A673 (cell line): Measurements from ENCODE around the gene ENOX1. TPM values are rescaled to one million over a fixed set of nuclear protein-coding genes. Genes with fewer than 3 reads are reported as not detected.

ENCODE experiments used
- BruUV-seq: library from RNA; stranded (reverse); fragments of 400-500 nt; replicated peaks from 2 replicates; lab custom pipeline; 2021; lab: Mats Ljungman, UMichigan
- CTCF ChIA-PET: fragments of 300-600 bp; sonication (Branson Sonifier 250); formaldehyde crosslinking; loops from one replicate; lab custom pipeline; 2022; ENCODE audit warnings: antibody characterized with exemption; lab: Charles Lee
- POLR2A ChIA-PET: fragments of 300-600 bp; sonication (Branson Sonifier 250); formaldehyde crosslinking; loops from one replicate; lab custom pipeline; 2022; ENCODE audit warnings: antibody characterized with exemption; ENCODE audit not compliant: low non-redundant PET; lab: Charles Lee
- DNase-seq: peaks from one replicate; pipeline ENCODE4 v3.0.0-alpha.2; 2015; ENCODE audit warnings: low spot score
- H3K27ac ChIP-seq: fragments of 200-600 bp; sonication (generic); 2 replicates; pipeline ENCODE4 v1.5.1; 2016; ENCODE audit warnings: mixed run types, low read depth, mild to moderate bottlenecking, mixed read lengths, antibody characterized with exemption, low read length; ENCODE audit not compliant: poor library complexity, severe bottlenecking
- H3K27me3 ChIP-seq: fragments of 200-600 bp; sonication (generic); replicated peaks from 2 replicates; pipeline ENCODE4 v1.6.1; 2017; ENCODE audit warnings: mixed run types, low read depth, mild to moderate bottlenecking, mixed read lengths, antibody characterized with exemption, low read length; ENCODE audit not compliant: insufficient read depth, poor library complexity
- H3K36me3 ChIP-seq: fragments of 200-600 bp; sonication (generic); 2 replicates; pipeline ENCODE4 v1.6.1; 2016; ENCODE audit warnings: mixed run types, mild to moderate bottlenecking, mixed read lengths, antibody characterized with exemption, low read length; ENCODE audit not compliant: insufficient read depth, poor library complexity, severe bottlenecking
- H3K4me1 ChIP-seq: fragments of 200-600 bp; sonication (generic); 2 replicates; pipeline ENCODE4 v1.6.1; 2017; ENCODE audit warnings: mixed run types, mild to moderate bottlenecking, mixed read lengths, antibody characterized with exemption, low read length; ENCODE audit not compliant: insufficient read depth, poor library complexity, severe bottlenecking
- H3K4me3 ChIP-seq: fragments of 200-600 bp; sonication (generic); 2 replicates; pipeline ENCODE4 v1.5.1; 2016; ENCODE audit warnings: low read depth, mixed run types, mild to moderate bottlenecking, mixed read lengths, low read length; ENCODE audit not compliant: poor library complexity, severe bottlenecking
- H3K9me3 ChIP-seq: fragments of 200-600 bp; sonication (generic); 2 replicates; pipeline ENCODE4 v1.6.1; 2016; ENCODE audit warnings: mixed run types, low read depth, mild to moderate bottlenecking, mixed read lengths, antibody characterized with exemption, low read length; ENCODE audit not compliant: poor library complexity, severe bottlenecking
- CTCF ChIP-seq: fragments of 300-800, 200-600 bp; sonication (generic); conservative IDR thresholded peaks from 2 replicates; pipeline ENCODE4 v1.5.1; 2017; ENCODE audit warnings: low read depth, mild to moderate bottlenecking, antibody characterized with exemption, low read length, moderate library complexity, mixed read lengths
- EZH2 ChIP-seq: fragments of 200-600 bp; sonication (generic); IDR thresholded peaks from 2 replicates; pipeline ENCODE4 v1.6.1; 2017; ENCODE audit warnings: borderline replicate concordance, low read depth, mild to moderate bottlenecking, mixed read lengths, antibody characterized with exemption, low read length; ENCODE audit not compliant: poor library complexity, severe bottlenecking
- intact Hi-C: fragments of 100-400 bp; cut with micrococcal nuclease; formaldehyde crosslinking; loops from one replicate; pipeline ENCODE4 v1.10.0; 2022; ENCODE audit not compliant: unreplicated experiment
- total RNA-seq: library from RNA; stranded (reverse); gene quantifications from 2 replicates; pipeline ENCODE4 v1.2.3, GENCODE V29; 2021

ENOX1 gene
- total RNA-seq, 1 experiment from 2014 or later, result 4.4 TPM

- intact Hi-C loops, result no loop called here
- TF ChIP-seq EZH2, result no peak
- no peak for TF ChIP-seq CTCF
- DNase-seq, result no peak
- no peaks in the 10 kb centered on the region for H3K4me1 ChIP-seq
- no peak overlapping the region for H3K4me3 ChIP-seq
- no peaks in the 10 kb centered on the region for H3K27me3 ChIP-seq
- ChIA-PET CTCF (no interaction called here), POLR2A (no interaction called here)
- H3K36me3 ChIP-seq, result no peaks in the 10 kb centered on the region
- BruUV-seq, result no TSS peak
- H3K9me3 ChIP-seq, result no peaks in the 10 kb centered on the region
- H3K27ac ChIP-seq, result no peak overlapping the region
These were observed 89.4 kb downstream of the ENOX1 start for GRCh38 chr13:43697323-43697722.

GRCh38 chr13:43694146-43694664 lies 92.6 kb downstream of the ENOX1 start:
- CTCF ChIA-PET, result no interaction called here

GRCh38 chr13:43693639-43694038 lies 93.1 kb downstream of the ENOX1 start:
- no peaks in the 10 kb centered on the region for H3K9me3 ChIP-seq
- POLR2A ChIA-PET, result no interaction called here
- DNase-seq, result no peak
- no peak for TF ChIP-seq EZH2
- H3K36me3 ChIP-seq, result no peaks in the 10 kb centered on the region
- H3K4me1 ChIP-seq, result no peaks in the 10 kb centered on the region
- H3K27ac ChIP-seq, result no peak overlapping the region
- H3K4me3 ChIP-seq, result no peak overlapping the region
- no peaks in the 10 kb centered on the region for H3K27me3 ChIP-seq
- BruUV-seq, result no TSS peak
- CTCF ChIA-PET, result no interaction called here
- intact Hi-C loops, result no loop called here

More at GRCh38 chr13:43694146-43694664, 92.6 kb downstream of the ENOX1 start:
- Histone ChIP-seq H3K36me3 (no peaks in the 10 kb centered on the region), H3K4me1 (no peaks in the 10 kb centered on the region), H3K27me3 (no peaks in the 10 kb centered on the region), H3K4me3 (no peak overlapping the region), H3K27ac (no peak overlapping the region), H3K9me3 (no peaks in the 10 kb centered on the region)
- TF ChIP-seq CTCF (no peak), EZH2 (no peak)
- no peak for DNase-seq
- intact Hi-C loops, result no loop called here
- no TSS peak for BruUV-seq
- POLR2A ChIA-PET, result no interaction called here

GRCh38 chr13:43688227-43688907 lies 98.4 kb downstream of the ENOX1 start:
- no peak for DNase-seq
- intact Hi-C loops, result no loop called here
- H3K27ac ChIP-seq, result no peak overlapping the region
- no peaks in the 10 kb centered on the region for H3K36me3 ChIP-seq
- no peaks in the 10 kb centered on the region for H3K4me1 ChIP-seq
- CTCF ChIA-PET, result no interaction called here
- no peaks in the 10 kb centered on the region for H3K9me3 ChIP-seq
- H3K27me3 ChIP-seq, result no peaks in the 10 kb centered on the region
- TF ChIP-seq CTCF (no peak), EZH2 (no peak)
- POLR2A ChIA-PET, result no interaction called here
- H3K4me3 ChIP-seq, result no peak overlapping the region
- BruUV-seq, result no TSS peak
